NCI-H748 treated with DMSO at 0.1 percent for 48 hours (cell line): Measurements from ENCODE around the gene CLEC11A.
"Not testable (repeated sequence)": the region's sequence is repeated elsewhere in the genome, so short reads cannot be mapped to it uniquely, and the experiment has no call there.

Experiments used
- DNase-seq: peaks from one replicate; lab custom pipeline; 2025; lab: John Stamatoyannopoulos, UW

Gene CLEC11A

DNA sequence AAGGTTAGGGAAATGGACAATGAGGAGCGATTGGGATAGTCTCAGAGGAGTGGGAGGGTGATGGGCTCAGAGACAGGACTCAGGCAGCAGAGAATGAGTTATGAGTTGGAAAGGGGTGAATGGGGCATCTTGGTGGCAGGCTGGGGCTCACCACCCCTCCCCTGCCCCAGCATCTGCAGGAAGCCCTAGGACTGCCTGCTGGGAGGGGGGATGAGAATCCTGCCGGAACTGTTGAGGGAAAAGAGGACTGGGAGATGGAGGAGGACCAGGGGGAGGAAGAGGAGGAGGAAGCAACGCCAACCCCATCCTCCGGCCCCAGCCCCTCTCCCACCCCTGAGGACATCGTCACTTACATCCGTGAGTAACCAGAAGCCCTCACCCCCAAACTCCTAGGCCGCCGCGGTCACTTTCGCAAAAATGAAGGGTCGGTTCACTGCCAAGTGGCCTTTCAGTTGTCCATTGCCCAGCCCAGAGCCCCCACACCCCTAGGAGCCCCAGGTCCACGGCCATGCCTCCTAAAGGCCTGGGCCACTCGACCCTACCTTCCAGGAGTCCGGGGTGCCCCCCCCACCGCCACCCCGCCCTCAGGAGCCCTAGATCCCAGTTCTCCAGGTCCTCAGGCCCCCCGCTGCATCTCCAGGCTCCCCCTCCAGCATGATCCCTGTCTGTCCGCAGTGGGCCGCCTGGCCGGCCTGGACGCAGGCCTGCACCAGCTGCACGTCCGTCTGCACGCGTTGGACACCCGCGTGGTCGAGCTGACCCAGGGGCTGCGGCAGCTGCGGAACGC is 764 bp downstream of the CLEC11A start:
- DNase-seq: no peak

DNA sequence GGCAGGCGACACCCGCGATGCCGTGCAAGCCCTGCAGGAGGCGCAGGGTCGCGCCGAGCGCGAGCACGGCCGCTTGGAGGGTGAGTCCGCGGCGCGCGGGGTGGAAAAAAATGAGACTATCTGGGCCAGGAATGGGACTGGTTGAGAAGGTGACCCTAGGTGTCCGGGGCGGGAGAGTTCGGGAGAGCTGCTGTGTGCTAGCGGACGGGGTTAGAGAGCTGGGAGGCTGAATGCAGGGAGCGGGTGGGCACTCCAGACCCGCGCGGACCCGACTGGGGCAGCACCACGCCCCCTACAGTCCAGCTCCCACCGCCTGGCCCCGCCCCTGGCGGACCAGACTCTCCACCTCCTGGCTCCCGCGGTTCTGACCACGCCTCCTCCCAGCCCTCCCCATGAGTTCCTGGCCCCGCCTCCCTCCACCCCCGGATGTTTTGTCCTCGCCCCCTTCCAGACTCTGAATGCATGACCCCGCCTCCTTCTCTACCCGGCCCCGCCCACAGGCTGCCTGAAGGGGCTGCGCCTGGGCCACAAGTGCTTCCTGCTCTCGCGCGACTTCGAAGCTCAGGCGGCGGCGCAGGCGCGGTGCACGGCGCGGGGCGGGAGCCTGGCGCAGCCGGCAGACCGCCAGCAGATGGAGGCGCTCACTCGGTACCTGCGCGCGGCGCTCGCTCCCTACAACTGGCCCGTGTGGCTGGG is 1.5 kb downstream of the CLEC11A start:
- DNase-seq: peak; percentile 99

DNA sequence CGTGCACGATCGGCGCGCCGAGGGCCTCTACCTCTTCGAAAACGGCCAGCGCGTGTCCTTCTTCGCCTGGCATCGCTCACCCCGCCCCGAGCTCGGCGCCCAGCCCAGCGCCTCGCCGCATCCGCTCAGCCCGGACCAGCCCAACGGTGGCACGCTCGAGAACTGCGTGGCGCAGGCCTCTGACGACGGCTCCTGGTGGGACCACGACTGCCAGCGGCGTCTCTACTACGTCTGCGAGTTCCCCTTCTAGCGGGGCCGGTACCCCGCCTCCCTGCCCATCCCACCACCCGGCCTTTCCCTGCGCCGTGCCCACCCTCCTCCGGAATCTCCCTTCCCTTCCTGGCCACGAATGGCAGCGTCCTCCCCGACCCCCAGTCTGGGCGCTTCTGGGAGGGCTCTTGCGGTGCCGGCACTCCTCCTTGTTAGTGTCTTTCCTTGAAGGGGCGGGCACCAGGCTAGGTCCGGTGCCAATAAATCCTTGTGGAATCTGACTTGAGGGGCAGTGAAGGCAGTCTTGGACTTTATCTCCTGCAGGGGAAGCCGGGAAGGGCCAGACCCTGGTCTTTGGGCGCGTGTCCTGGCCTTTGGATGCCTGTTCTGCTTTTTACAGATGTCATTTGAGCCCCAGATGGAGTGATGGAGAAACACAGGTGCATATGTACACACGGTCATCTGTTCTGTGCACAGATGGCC is 2.2 kb downstream of the CLEC11A start:
- DNase-seq: no peak

DNA sequence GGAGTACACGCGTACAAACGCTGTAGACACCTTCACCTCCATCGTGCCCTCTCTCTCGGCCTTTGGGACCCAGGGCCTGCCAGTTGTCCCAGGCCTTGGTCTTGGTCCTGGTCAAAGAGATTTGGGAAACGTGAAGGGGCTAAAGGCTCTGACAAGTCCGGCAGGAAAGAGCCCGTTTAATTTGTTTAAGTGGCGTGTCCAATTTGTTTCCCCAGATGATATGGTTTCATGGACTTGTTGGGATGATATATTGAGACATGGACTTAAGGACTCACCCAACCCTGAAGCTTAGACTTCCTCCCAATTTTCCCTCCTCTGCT is 2.7 kb downstream of the CLEC11A start:
- no peak for DNase-seq

DNA sequence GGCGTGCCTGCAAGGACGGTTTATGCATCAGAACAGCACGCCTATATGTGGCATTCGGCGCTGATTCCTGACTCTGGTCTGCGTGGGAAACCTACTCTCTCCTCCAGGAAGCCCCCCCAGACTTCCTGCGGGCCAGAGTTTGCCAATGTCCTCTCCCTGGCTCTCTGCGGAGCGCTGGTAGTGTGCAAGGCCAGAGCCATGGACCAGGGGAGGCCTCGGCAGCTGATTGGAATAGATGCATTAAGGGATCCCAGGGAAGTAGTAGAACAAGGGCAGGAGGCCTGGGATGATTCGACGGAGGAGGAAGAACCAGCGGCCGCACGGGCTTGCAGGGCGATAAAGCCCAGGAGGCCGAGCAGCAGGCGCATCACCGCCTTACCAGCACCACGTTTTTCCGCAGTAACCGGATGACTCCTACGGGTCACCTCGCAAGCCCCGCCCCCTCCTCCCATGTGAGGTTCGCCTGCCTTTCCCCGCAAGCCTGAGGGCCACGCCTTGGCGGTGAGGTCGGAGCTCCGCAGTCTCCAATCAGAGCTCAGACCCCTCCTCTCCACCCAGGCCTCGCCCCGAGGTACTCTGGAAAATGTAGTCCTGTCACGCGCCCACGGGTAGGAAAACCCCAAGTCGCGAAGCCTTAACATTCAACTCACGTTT is 5.0 kb downstream of the CLEC11A start:
- no peak for DNase-seq

DNA sequence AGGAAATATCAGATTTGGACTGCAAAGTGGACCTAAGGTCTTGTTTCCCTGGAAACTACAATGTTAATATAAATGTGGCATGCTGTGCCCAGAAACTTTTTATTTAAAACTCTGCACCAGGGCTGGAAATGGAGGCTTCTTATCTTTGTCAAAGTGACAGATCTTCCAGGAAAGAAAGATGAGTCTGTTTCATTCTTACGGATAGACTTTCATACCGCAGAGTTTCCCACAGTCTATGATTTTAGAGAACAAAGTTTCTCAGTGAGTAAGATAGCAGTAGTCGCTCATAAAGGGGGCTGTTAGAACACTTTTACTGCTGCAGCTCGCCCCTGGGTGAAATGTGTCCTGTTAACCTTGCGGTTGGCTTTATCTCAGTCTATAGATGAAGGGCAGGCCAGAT is 6.7 kb downstream of the CLEC11A start:
- no peak for DNase-seq

DNA sequence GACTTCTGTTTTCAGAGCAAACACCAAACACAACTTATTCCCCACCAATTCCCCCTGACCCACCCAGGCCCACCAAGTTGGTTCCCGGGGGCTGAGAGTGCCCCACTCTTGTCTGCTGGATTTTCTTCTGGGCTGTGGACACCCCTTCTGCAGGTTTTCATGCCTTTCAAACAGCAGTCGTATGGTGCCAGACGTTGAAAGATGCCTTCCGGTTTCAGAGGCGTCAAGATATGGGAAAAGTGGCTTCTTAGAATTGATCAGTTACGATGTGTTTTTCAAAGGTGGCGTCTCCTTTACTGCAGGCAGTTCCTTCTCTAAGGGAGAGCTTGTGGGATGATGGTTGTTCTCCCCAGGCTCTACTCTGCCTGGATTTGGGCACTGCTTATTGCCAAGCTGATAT is 12.7 kb downstream of the CLEC11A start:
- no peak for DNase-seq

DNA sequence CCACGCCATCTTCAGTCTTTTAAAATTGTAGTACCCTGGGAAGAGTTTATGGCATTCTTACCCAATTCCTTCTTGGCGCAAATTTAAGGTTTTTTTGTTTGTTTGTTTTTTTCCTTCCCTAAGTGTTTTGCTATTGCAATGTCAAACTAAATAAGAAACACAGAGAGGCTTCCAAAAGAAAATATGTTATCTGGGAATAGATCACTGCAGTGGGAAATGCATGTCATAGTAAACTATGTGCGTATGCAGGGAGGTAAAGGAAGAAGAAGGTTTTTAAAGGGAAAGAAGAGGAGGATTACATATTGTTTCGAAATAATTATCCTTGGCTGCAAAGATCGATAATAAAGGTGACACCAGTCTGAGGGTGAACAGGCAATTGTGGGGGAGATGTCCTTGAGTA is 13.2 kb downstream of the CLEC11A start:
- DNase-seq: no peak

DNA sequence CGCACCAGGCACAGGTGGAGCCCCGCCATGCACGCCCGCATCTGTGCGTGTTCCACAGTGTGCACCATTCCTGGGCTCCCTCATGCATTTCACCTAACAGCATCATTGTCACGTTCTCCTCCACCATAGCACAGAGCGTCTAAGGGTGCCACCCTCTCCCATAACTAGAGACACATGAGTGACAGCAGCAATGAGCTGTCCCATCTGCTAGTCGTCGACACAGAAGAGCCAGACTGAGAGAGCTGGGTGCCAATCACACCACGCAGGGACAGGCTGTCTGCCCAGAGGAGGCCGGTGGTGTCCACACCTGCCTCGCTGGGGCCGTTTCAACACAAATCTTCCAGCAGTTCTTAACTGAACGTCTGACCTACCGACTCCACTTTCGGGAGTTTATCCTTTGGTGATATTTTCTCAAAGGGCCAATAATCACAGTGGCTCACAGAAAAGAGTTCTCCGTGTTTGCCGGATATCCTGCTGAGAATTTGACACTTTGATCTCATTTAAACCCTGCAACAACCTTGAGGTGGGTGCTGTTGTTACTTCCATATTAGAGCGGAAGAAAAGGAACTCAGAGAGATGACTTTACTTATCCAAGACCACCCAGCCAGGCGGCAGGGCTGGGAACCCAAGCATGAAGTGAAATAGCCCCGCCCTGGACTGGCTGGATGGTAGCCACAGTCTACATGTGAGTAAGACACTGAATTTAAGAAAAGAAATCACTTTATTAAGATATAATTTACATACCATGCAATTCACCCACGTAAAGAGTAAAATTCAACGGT is 16.2 kb downstream of the CLEC11A start:
- no peak for DNase-seq

DNA sequence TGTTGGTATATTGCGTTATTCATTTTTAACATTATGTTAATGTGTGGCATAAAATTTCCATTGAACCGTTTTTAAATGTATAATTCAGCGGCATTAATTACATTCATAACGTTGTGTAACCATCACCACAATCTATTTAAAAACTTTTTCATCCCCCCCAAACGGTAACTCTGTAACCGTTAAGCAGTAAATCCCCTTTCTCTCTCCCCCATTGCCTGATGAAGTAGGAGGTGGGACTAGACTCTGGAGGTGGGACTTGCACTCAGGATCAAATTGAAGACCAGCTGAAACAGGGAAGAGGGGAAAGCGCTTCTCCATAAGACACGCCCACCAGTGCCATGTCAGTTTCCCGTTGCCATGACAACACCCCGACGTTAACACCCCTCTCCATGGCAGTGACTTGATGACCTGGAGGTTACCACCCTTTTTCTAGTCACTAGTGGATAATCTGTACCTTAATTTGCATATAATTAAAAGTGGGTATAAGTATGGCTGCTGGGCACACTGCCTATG is 16.8 kb downstream of the CLEC11A start:
- DNase-seq: no peak

DNA sequence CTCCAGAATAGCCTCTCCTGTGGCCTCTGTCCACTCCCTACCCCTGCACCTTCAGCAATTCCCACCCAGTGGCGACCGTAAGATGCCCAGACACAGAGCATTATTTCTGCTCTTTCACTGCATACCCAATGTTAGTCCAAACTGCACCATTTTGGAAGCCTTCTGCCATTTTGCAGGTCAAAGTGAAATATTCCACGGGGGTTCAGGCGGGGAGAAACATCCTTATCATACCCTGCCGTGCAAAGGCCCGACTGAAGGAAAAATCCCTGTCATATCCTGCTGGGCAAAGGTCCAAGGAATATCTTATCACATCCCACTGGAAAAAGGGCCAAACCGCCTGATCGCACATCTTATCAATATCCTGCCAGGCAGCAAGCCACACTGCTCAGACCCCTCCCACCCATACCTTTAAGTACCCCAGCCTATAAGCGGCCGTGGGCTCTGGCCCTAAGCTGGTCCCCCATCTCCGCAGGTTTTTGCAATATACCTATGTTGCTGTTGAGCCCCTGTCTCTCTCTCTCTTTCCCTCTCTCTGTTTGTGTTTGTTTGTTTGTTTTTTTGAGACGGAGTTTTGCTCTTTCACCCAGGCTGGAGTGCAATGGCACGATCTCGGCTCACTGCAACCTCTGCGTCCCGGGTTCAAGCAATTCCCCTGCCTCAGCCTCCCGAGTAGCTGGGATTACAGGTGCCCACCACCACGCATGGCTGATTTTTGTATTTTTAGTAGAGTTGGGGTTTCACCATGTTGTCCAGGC is 18.2 kb downstream of the CLEC11A start:
- no peak for DNase-seq

DNA sequence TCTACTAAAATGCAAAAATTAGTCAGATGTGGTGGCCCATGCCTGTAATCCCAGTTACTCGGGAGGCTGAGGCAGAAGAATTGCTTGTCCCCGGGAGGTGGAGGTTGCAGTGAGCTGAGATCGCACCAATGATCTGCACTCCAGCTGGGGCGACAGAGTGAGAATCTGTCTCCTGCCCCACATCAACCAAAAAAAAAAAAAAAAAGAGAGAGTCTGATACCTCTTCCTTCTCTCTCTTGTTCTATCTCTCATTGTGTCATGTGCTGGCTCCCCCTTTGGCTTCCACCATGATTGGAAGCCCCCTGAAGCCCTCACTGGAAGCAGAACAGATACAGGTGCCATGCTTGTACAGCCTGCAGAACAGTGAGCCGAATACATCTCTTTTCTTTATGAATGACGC is 20.4 kb downstream of the CLEC11A start:
- no peak for DNase-seq

DNA sequence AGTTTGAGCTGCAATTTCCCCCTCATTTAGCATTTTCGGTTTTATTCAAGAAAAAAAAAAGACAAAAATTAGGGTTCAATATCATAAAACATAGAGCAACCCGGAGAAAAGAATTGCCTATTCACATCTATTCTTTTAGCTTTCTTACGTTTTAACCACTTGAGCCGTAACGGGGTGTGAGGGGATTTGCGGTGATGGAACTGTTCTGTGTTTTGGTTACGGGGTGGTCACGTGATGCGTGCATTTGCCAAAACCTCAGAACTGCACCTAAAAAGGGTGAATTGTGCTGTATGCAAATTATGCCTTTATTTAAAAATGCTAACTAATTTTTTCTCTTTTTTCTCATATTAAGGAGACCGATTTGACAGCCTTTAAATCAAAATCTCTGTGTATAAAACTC is 22.1 kb downstream of the CLEC11A start:
- no peak for DNase-seq

DNA sequence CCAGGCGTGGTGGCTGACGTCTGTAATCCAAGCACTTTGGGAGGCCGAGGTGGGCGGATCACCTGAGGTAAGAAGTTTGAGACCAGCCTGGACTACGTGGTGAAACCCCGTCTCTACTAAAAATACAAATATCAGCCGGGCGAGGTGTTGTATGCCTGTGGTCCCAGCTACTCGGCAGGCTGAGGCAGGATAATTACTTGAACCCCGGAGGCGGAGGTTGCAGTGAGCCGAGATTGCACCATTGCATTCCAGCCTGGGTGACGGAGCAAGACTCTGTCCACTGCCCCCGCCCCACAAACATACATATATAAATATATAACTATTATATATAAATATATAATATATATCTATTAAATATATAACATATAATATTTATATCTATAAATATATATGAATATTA is 24.0 kb downstream of the CLEC11A start:
- not testable (repeated sequence) for DNase-seq

DNA sequence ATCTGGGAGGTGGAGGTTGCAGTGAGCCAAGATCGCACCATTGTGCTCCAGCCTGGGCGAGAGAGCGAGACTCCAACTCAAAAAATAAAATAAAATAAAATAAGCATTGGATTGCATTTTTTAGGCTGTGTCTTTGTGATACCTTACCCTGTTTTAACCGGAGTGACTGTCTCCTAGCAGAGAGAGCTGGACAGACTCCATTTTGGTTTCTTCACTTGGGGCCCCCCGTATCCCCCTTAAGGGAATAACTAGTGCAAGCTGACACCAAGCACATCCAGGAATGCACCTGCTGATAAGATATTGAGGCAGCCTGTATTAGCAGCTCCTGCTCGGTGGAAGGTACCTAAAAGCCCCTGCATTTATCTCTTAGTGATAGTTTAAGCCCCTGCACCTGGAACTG is 26.3 kb downstream of the CLEC11A start:
- no peak for DNase-seq

DNA sequence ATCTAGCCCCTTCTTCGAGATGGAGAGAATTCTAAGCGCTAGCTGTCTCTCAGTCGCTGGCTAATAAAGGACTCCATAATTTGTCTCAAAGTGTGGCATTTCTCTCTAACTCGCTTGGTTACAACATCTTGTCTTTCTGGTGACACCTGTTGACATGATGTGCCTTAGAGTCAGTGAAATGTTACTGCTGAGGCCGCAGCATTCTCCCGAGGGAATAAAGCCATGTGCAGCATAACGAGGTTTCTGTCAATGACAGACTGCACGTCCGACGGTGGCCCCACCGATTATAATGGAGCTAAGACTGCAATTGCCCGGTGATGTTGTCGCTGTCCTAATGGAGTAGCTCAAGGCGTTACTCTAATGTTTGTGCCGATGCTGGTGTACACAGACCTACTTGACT is 26.8 kb downstream of the CLEC11A start:
- peak; percentile 22 for DNase-seq

DNA sequence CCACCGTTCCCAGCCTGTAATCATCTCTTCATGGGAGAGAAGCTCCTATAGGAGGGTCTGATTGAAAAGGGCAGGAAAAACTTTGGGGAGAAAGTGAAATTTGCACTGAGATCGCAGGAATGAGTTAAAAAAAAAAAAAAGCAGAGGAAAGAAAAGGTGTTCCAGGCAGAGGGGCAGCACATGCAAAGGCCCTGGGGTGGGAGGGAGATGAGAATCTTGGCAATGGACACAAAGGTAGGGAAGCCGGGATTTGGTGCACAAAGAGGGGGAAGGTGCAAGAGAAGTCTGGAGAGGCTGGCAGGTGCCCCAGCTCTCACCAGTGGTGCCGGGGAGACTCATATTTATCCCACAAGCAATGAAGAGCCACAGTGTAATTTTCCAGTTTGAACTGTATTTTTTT is 30.7 kb downstream of the CLEC11A start:
- no peak for DNase-seq

DNA sequence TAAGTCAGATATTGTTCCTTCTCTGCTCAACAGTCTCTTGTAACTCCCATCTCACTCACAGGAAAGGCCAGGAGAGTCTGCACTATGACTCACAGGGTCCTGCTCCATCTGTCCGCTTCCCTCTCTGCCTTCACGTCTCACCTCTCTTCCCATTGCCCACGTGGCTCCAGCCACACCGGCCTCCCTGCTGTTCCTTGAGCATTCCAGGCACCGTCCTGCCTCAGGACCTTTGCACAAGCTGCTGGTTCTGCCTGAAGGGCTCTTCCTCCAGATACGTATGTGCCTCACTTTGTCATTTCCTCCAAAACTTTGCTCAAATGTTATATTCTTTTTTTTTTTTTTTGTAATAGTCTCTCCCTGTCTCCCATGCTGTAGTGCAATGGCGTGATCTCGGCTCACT is 33.1 kb downstream of the CLEC11A start:
- DNase-seq: not testable (repeated sequence)

DNA sequence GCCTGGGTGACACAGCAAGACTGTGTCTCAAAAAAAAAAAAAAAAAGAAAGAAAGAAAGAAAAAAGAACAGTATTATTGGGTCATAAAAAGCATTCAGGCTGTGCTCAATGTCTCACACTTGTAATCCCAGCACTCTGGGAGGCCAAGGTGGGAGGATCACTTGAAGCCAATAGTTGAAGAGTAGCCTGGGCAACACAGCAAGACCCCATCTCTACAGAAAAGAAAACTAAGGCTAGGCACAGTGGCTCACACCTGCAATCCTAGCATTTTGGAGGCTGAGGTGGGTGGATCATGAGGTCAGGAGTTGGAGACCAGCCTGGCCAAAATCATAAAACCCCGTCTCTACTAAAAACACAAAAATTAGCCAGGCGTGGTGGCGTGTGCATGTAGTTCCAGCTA is 34.5 kb downstream of the CLEC11A start:
- DNase-seq: not testable (repeated sequence)

DNA sequence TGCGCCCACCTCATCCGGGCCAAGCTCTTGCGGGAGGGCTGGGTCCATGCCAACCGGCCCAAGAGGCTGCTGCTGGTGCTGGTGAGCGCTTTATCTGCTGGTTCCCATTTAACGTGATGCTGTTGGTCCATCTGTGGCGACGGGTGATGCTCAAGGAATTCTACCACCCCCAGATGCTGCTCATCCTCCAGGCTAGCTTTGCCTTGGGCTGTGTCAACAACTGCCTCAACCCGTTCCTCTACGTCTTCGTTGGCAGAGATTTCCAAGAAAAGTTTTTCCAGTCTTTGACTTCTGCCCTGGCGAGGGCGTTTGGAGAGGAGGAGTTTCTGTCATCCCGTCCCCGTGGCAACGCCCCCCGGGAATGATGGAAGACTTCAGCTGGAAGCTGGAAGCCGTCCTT is 35.9 kb downstream of the CLEC11A start:
- not testable (repeated sequence) for DNase-seq

DNA sequence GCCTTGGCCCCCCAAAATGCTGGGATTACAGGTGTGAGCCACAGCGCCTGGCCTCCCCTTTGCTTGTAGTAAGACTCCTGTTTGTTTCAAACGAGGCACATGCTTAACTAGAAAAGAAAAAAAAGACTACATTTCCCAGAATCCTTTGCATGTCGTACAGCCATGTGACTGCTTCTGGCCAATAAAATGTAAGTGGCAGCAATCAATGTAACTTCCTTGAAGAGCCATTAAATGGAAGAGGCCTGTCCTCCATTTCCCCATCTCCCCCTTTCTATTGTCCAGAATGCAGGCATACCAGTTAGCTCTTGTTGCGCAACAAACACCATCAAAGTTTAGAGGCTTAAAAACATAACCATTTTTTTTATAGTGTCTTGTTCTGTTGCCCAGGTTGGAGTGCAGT is 36.7 kb downstream of the CLEC11A start:
- DNase-seq: no peak
